CD4-positive, alpha-beta T cell treated with Interleukin-15 for 1 hour (primary cell): ENCODE results near the gene ATP6V0E2.

ENCODE experiments used
- DNase-seq: peaks from one replicate; pipeline ENCODE4 v3.0.0-alpha.2; 2020

ATP6V0E2 gene

DNA sequence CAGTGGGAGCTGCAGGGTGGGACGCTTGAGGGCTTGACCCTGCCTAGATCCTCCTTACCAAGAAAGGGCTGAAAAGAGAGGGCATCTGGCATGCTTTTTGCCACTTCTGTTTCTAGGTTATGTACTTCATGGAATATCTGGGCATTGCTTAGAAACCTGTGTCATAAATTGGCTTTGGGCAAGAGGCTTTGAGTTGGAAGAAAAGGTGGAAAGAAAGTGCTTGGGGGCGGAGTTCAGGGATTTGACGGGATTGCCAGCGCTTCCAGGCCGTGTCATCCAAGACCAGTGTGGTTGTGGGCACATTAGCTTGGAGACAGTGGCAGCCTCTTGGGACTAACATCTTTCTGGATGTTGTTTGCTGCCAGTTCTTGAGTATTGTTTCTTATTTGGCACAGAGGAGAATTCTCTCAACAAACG lies 34.8 kb upstream of the ATP6V0E2 start:
- no peak for DNase-seq

GRCh38 chr7:149839933-149840332 lies 33.8 kb upstream of the ATP6V0E2 start:
- no peak for DNase-seq

DNA sequence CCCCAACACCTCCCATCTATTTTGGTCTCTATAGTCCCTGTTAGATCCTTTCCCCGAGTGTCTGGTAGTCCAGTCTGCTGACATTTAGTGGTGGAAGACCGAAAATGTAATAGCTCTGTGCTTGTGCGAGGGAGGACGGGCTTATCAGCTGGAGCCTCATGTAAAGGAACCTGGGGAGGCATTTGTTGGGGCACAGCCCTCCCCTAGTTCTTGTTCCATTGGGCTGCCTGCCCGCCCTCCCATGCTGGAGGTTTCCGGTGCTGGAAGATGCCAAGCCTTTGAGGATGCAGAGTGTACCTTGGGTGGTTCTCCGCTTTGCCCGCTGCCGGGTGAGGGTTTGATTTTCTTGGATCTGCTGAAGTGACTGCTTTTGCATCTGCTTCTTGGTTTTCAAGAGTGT lies 30.2 kb upstream of the ATP6V0E2 start:
- DNase-seq = no peak

DNA sequence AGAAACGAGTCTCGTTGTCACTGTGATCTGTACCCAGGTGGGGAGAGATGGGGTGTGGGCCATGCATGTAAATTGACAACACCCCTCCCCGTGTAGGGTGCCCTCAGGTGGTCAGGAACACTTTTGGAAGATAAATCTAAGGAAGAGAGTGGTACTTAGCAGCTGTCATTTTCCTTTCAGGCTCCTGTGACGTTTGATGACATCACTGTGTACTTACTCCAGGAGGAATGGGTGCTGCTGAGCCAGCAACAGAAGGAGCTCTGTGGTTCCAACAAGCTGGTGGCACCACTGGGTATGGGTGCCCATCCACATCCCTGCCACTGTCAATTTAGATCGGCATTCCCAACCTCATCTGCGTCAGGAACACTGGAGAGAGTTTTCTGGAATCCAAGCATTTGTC lies 29.3 kb upstream of the ATP6V0E2 start:
- DNase-seq = no peak

- DNase-seq = no peak
Measured at GRCh38 chr7:149845257-149845980, 28.4 kb upstream of the ATP6V0E2 start.

GRCh38 chr7:149846021-149846420 lies 27.7 kb upstream of the ATP6V0E2 start:
- DNase-seq = no peak

DNA sequence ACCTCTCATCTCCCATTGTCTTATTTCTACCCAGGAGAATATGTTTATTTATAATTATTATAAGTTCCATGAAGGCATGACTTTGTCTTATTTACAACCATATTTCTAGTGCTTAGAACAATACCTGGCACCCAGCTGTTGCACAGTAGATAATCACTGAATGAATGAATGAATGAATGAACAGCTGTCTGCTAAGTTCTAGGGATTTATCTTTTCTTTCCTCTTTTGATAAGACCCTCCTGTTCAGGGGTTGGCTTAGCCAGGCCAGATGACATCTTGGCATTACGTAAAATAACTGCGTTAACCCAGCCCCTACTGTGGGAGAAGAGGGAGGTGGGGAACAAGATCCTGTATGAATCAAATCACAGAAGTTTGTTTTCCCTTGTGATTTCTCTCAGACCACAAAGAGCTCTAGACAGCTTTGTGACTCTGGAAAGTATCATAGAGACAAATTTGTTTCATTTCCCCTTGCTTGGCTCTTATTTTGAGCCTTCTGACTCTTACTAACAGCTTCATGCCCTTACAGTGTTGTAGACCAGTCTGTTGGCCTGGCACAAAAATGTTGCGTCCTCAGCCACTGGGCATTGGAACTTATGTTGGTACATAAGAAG lies 27.2 kb upstream of the ATP6V0E2 start:
- DNase-seq = no peak

DNA sequence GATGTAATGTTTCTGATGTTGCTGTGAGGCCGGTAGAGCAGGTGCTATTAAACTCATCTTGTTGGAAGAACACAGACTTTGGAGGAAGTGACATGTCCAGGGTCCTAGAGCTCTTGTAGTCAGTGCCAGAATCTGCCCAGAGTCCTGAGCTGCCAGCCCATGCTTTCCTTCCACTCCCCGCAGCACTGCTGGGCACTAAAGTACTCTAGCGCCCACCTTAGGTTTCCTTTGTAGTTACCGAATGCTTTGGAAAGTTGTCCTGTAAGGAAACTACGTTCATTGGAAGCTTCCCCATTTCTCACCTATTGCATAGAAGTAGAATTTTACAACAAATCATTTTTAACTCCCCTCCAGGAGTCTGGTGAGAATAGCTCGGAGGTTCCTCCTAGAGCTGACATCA lies 24.6 kb upstream of the ATP6V0E2 start:
- DNase-seq = no peak

GRCh38 chr7:149850007-149850594 lies 23.7 kb upstream of the ATP6V0E2 start:
- DNase-seq = no peak

- DNase-seq = no peak
Measured at GRCh38 chr7:149850716-149851115, 23.1 kb upstream of the ATP6V0E2 start.

DNA sequence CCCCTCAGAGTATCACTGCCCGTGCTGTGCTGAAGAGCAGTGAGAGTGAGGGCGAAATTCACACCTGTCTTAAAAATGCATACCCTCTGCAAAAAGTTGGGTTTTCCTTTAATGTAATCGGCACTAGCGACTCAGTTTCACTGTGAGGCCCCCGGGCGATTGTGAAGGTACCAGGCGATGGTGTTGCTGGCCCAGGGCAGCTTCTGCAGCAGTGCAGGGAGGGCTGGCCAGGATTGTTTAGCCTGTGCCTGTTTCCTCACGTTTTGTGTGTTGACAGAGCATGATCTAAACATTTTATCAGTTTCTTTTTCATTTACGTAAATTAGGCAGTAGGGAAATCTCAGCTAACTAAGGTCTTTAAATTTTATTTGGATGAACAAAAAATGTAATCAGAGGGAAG lies 22.3 kb upstream of the ATP6V0E2 start:
- no peak for DNase-seq

- DNase-seq = no peak
Measured at GRCh38 chr7:149853157-149853556, 20.6 kb upstream of the ATP6V0E2 start.

GRCh38 chr7:149854611-149855360 lies 19.0 kb upstream of the ATP6V0E2 start:
- DNase-seq = no peak

GRCh38 chr7:149855361-149856305 lies 18.1 kb upstream of the ATP6V0E2 start:
- no peak for DNase-seq

- DNase-seq = no peak
Measured at GRCh38 chr7:149856583-149856982, 17.2 kb upstream of the ATP6V0E2 start.

DNA sequence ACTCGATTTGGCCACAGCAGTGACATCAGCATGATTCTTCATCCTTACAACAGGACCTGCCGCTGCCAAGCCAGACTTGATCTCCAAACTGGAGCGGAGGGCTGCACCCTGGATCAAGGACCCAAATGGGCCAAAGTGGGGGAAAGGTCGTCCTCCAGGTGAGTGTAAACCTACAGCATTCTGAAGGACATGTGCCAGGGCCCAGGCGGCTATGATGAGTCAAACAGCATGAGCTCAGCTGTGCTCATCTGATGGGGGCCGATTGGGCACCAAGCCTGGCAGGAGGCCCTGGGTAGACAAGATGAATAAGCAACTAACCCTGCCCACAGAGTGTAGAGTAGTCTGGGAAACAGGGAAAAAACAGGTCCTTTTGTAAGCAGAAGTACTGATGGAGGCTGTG lies 14.4 kb upstream of the ATP6V0E2 start:
- no peak for DNase-seq

DNA sequence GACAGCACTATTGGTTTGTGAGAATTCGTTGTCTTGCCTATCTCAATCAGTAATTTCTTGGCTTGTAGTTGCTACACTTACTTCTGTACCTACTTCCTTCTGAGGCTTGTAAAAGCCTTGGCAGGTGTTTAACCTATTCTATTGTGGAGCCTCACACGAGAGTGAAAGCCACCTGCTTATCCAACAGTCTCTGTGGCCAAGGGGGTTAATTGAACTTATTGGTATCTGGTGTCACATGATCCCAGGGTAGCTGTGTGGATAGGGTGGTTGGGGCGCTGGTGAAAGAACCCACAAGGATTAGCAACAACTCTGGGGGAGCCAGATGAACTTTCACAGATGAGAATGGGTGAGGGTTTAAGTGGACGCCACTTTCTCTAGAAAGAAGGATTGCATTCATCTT lies 13.9 kb upstream of the ATP6V0E2 start:
- no peak for DNase-seq

GRCh38 chr7:149860821-149861727 lies 12.7 kb upstream of the ATP6V0E2 start:
- DNase-seq = no peak

DNA sequence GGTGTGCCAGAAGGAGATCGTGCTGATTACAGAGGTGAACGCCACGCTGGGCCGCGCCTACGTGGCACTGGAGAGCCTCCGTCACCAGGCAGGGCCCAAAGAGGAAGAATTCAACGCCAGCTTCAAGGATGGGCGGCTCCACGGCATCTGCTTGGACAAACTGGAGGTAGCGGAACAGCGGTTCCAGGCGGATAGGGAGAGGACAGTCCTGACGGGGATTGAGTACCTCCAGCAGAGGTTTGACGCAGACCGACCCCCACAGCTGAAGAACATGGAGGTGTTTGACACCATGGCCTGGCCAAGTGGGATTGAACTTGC lies 12.1 kb upstream of the ATP6V0E2 start:
- DNase-seq = no peak

- DNase-seq = no peak
Measured at GRCh38 chr7:149862156-149862555, 11.6 kb upstream of the ATP6V0E2 start.

- DNase-seq = no peak
Measured at GRCh38 chr7:149863500-149863899, 10.3 kb upstream of the ATP6V0E2 start.

DNA sequence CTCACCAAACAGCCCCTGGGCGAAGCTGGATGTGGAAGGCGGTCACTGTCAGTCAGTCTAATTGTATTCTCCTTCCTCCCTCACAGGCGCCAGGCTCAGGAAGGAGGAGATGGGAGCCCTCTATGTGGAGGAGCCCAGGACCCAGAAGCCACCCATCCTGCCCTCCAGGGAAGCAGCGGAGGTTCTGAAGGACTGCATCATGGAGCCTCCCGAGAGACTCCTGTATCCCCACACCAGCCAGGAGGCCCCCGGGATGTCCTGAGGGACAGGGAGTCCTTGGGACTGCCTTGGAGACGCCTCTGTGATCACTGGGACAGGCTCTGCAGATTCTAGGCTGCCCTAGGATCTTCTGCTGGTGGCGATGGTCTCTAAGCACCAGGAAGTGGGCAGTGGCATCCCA lies 9.7 kb upstream of the ATP6V0E2 start:
- DNase-seq = no peak
